Ecto neural progenitor cell (in vitro differentiated cells): ENCODE results near the gene SEMA5A.
"Not testable (repeated sequence)": the region's sequence is repeated elsewhere in the genome, so short reads cannot be mapped to it uniquely, and the experiment has no call there.

Experiments used
- DNase-seq: peaks from one replicate; pipeline ENCODE4 v3.0.0-alpha.2; 2018; ENCODE audit warnings: low spot score

The SEMA5A gene

DNA sequence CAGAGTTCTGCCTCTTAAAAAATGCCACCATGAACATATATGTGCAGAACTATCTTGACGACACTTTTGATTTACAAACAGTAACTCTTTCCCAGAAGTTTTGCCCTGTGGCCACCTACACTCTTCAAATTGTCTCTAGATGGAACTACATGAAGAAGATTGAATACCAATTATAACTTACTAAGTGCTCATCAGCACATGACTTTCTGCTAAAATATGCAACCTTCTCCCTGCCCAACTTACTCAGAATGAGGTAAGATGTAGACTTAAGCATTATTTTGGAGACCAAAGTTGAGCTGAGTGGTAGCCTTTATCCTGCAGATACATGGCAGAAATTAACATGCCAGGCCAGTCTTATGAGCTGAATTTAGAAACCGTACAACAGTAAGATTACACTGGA, 105.4 kb downstream of the SEMA5A start:
- no peak for DNase-seq

DNA sequence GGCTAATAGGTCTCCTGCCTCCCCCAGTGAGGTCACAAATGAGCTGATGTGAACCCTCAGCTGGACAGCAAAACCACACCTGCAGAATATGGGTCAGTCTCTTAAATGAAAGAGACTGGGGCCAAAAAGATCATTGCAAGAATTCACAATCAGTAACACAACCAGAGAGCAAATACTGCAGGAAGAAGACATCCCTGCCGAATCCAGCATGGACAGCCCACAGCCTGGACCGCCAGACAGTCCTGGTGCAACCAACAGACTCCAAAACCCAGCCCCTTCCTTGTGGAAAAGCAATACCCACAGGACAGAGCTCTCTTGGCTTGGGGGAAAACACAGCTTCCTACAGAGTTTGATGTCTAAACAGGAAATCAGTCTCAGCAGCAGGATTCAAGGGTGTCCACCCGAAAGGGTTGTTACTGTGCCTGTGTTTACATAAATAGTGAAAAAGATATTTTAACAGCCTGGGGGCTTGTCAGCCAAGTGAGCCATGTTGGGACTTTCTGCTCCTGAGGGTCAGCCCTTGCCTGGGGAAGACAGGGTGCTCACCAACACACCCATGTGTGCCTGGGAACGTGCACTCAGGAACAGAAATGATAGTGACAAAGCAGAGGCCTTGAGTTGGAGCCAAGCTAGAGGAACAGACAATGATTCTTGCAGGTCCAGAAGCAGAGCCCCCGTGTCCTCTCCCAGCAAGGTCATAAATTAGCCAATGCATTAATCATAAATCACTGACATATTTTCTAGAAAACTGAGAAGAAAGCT, 106.2 kb downstream of the SEMA5A start:
- no peak for DNase-seq

DNA sequence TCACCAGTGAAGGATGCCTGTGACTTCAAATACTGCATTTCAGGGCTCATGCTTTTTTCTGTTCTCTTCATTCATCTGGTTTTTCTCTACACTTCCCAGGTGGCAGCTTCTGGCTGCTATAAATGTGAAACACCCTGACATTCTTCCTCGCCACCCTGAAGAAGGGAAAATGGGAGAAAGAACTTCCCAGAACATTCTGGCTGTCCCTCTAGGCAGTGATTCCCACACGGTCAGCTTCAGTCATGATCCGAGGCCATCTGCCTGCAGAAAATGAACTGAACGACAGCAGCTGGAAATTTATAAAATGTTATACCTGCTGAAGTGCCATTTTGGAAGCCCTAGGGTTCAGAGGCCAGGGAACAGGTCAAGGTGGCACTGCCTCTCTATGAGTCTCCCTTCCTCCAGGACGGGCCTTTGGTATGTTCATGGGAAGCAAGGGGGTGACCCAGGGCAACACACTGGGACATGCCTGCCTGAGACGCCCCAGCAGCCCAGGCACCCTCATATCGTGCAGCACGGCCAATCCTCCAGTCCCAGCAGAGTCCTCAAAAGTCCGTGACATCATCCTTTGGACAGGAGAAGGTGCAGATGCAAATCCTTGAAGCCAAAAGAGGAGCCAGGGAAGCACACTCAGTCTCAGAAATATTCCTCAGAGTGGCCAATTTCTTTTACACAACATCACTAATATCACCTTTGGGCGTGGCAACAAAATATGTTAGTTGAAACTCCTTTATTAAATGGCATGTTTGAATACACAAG, 107.1 kb downstream of the SEMA5A start:
- no peak for DNase-seq

DNA sequence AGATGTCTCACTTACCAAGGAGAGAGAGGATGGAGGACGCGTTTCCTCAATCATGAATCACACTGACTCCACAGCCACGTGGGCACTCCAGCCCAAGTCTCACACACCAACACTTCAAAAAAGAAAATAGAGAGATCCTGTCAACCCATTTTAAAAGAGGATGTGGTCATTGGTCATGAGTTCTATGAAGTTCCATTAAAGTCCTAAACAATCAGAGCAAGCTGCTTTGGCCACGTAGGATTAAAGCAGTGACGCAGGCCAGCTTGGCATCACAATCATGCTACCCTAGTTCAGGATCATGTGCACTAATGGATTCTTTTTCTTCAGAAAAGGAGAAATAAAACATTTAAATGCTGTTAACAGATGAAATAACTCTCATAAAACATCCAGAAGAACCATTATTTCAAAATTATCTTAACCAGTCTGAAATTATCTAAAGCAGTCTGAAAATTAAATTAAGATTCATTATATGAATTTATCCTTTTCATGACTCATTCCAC, 108.1 kb downstream of the SEMA5A start:
- DNase-seq, result no peak

DNA sequence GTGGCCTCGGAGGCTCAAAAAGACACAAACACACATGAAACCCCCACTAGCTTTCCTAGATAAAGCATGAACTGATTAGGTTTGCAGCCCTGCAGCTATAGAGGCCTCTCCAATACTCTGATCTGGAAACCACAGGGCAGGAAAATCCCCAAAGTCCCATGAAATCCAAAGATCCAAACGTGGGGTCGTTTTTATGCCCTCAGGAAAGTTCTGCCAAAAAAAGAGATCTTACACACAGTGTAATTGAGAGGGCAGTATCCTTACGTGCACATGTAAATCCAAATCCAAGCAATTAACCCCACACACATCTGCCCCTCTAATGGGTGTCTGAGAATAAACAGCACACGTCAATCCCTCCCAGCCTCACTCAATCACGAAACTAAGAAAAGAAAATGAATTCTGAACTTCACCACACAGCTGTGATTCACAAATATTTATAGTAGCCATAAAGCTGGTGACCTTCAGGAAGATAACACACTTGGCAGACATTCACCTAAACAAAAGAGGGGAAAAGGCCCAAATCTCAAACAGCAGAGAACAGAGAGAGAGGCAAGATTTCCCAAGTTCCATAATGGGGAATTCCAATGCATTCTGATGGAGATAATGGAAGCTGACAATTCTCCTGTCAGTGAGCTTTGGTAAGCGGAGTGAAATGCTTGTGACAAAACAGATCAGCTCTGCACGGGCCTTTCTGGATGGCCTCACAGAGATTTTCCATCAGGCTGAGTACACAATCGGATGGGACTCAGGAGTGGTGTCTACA, 114.2 kb downstream of the SEMA5A start:
- no peak for DNase-seq

DNA sequence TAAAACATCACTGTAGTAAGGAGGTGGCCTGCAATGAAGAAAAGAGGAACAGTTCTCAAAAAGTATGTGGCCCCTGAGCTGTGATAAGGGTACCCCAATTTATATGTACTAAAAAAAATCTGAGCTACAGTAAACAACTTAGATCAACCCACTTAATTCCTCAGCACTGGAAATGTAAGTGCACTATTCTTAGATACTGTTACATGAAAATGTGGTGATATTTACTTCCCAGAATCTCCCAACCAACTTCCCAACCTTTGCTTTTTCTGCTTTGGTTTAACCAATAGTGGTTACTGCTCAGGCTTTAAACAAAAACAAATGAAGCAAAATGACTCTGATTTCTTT, 114.8 kb downstream of the SEMA5A start:
- no peak for DNase-seq

DNA sequence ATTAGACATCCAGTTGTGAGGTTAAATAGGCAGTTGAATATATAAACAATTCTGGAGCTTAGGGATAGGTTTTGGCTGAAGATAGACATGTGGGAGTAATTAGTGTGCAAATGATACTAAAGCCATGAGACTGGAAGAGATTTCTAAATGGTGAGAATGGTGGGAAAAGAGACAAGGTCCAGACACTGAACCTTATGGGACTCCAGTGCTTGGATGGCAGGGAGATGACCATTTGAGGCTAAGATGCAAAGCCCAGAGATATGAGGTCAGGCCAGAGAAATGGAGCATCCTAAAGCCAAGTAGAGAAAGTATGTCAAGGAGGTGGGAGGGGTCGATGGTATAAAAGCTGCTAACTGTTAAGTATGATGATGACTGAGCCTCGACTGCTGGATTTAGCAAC, 115.6 kb downstream of the SEMA5A start:
- DNase-seq, result no peak

DNA sequence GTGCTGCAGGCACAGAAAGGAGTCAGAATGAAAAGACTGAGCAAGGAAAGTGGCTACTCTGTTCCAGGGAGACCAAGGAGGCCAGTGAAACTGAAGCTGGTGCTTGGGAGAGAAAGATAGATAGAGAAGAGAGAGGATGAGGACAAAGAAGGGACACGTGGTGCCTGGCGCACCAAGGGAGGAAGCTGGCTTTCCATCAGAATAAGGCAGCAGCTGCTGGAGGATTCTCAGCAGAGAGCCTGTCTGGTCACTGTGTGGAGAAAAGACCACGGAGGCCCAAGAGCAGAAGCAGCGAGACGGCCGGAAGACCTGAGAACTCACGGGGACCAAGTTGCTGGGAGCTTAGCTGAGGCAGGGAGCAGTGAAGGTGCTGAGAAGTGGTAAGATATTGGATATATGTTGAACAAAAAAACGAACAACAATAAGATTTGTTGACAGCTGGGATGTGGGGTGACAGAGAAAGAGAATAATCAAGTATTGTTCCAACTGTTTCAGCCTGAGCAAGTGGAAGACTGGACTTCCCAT, 116.1 kb downstream of the SEMA5A start:
- DNase-seq, result no peak

DNA sequence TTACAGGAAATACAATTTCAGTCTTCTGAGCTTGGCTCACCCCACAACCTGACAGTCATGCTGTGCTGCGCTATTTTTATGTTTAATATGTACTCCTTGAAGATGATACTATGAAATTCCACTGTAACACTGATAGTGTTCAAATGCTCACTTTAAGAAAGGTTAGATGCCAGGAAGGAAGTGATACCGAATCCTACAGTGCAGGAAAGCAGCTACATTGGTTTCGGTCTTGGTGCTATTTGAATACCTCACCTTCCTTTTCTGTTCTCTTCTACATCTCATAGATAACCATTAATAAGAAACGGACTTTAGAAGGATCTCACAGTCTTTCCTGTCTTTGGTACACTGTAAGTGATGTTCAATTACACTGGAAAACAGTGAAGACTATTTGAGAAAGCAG, 117.6 kb downstream of the SEMA5A start:
- no peak for DNase-seq

DNA sequence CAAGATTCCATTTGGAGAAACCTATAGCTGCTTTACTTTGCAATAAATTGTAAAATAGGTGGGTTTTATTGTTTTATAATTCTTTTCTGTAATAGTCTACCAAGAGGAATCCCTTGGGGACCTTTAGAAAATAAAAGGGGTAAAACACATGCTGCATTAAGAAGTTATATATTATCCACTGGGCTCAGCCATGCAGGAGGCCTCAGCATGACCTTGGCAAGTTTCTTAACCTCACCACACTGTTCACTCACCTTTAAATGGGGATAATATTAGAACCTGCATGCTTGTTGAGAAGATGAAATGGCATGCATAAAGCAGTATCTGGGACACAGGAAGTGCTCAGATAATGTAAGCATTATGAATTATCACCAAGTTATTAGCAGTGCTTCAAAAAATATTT, 120.2 kb downstream of the SEMA5A start:
- no peak for DNase-seq

DNA sequence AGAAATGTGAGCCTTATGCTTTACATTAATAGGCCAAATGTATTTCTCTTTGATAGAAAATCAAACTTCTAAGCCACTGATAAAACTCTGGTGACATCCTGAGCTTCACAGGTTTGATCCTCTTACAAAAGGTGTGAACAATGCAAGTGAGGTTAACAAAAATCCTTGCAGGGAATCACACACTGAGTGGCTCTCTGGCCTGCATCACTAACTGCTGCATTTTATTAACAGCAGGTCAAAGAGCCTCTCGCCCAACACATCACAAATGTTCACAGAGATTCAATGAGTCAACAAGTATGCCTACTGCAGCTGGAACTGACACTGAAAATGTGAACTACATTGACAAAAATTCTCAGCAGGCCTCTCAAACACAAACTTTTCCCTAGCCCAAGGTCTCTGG, 122.3 kb downstream of the SEMA5A start:
- DNase-seq, result no peak

DNA sequence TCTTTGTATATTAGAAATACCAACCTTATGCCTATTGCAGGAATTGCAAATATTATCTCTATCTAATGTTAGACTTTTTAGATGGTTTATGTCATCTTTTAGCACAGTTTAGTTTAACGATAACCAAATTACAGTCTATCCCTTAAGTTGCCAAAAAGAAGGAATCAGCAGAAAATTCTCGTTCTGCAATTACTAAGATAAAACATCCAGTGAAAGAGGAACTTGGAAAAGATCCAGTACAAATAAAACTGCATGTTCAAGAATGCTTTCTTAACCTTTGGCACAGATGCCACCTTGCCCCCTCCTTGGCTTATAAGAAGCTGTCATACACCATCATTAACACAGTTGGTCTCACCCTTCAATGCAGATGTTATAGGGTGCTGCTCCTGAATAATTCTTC, 124.0 kb downstream of the SEMA5A start:
- DNase-seq, result no peak

DNA sequence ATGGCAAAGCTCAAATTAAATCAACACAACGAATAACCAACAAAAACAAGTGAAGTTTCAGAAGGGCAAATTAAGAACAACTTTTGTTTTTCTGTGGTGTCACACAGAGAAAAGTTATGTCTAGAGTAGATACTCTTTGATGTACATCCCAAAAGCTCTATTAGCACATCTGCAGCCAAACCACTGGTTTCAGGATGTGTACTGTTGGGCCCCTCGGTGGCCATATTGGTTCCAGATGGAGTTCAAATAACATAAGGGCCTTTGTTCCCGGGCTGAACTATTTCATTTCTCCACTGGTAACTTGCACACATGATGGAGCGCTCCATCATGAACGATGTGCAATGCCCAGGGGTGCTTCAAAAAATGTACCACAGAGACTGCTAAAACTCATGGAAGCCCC, 126.1 kb downstream of the SEMA5A start:
- no peak for DNase-seq

DNA sequence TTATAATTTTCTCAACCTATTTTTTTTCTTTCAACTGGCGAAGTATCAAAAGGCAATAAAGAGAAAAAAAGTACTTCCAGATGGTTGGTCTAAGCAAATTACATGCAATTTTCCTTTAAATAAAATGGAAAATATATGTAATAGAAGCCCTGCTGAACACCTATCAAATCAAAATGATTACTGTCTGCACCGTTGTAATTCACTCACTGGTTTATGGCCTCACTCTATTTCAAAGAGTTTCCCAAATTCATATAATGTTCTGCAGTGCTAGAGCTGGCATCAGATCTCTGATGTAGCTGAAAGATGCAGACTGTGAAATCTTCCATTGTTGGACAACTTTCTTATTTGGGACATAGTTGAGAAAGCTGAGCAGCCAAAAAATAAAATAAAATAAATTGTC, 130.3 kb downstream of the SEMA5A start:
- DNase-seq, result no peak

DNA sequence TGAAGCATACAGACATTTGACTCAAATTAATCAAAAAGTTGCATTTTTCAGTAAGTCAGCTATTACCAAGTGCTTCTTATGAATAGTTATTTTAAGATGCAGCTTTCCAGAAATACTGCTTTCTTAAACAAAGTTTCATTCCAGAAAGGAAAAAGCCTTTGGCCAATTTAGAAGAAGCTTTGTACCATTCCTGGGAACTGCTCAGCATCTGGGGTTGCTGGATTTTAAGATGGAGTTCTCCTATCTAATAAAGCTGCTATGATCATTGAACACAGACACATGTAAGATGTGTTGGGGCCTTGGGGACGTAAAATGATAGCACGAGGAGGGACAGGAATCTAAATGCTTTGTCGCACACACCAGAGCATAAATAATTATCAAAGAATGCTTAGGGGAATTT, 130.8 kb downstream of the SEMA5A start:
- DNase-seq, result no peak

DNA sequence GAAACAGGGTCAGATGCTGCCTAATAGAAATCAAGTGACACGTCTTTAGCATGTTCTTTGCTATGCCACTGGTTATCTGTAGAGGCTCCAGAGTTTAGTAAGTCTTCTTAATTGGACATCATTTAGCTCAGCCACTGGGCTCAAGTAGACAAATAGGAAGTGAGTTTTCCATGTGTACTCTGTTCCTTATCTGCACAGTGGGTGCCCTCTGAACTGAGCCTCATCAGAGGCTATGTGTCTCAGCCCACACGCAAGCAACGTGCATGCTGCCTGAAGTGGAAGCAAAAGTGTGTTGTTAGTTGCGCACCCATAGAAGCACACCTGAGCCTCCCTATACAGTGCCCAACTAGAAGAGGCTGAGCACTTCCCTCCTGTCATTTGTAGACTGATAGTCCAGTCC, 134.7 kb downstream of the SEMA5A start:
- DNase-seq, result no peak

DNA sequence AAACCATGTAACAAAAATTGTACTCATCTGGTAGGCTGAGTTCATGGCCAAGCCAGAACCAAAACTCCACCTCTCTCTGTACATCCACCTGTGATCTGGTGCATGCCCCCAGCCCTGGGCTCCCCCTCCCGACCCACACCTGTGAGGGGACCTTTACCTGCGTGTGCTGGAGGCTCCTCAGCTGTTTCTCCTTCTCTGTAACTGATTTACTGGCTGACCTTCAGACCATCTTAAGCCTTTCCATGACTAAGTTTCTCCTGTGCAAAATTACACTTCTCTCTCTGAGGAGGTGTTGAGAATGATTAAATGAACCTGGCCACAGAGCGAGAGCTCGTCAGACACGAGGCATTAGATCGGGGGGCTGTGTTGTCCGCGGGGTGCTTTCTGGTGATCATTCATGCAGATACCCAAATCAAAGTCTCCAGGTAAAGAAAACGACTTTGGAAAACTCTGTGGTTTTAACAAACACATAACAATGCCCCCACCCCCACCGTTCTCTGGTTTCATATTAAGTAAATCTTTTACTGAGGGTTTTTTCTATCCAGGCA, 136.4 kb downstream of the SEMA5A start:
- no peak for DNase-seq

DNA sequence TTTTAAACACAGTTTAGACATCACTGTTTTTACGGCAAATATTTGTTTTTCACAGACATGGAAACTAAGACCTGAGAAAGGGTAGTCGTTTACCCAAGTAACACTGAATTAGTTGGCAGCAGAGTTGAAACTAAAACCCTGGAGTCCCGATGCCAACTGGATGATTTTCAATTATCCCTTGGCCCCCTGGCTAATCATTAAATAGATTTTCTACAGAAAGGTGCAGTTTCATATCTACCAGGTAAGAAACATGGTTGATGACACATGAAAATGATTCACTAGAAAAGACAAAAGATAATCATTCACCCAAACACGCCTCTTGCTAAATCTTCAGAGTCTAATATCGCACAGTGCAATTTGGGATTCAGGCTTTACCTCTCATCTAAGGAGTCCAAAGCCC, 136.9 kb downstream of the SEMA5A start:
- DNase-seq, result no peak

DNA sequence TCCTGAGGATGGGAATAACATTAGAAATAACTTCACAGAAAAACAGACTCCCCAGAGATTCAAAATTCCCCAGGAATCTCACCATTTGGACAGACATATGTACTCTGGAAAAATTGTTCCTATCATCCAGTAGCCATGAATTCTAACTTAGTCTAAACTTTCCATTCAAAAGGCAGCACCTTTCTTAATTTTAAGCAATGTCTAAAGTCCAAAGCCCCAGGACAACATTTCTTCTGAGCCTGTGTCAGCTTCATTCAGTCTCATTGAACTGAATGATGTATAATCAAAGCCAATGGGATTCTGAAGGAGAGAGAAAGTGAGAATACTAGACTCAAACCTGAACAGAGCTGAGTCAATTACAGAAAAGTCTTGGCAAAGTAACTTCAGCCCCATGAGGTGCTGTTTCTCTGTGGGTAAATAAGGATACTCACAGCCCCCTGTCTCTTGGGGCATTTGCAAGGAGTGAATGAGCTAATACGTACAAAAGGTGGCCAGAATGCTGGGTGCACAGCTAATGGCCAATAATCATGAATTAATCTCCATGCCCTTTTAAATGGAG, 140.6 kb downstream of the SEMA5A start:
- DNase-seq, result no peak

DNA sequence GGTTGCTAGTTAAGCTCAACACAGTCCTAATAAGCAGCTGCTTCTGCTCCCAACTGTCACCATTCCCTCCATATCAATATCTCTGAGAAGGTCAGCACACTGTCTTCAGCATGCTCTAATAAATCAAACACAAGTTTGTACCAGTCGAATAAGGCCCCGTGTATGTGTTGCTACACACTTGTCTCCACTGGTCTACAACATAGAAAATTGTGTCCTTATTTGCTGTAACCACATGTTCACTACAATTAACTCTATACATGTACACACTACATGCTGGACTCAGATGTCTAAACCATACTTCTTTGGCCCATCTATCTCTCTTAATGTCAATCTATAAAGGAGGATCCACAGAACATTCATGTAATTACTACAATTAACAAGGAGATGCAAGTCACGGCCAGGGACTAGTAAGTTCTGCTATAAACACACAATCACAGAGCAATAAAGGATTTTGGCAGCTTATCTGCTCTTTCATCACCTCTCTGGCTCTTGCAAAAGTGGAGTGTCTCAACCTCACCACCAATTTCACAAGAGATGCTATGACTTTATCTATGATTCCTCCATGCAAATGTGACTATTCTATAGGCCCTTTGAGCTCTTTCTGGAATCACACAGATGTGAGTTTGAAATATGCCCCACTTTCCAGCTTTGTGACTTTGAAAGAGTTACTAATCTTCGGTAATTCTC, 143.9 kb downstream of the SEMA5A start:
- no peak for DNase-seq

DNA sequence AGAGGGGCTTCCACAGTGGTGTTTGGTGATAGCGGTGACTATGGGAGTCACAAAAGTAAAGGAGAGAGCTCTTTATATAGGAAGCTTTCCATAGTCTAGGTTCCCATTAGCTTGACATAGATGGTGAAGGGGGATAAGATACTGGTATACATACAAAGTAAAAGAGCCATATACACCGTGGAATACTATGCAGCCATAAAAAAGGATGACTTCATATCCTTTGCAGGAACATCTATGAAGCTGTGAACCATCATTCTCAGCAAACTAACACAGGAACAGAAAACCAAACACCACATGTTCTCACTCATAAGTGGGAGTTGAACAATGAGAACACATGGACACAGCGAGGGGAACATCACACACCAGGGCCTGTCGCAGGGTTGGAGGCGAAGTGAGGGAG, 146.1 kb downstream of the SEMA5A start:
- DNase-seq, result not testable (repeated sequence)
